COLO829 (cell line): ENCODE measurements around the gene HSD17B1.
"Not testable (repeated sequence)": the region's sequence is repeated elsewhere in the genome, so short reads cannot be mapped to it uniquely, and the experiment has no call there.

Experiments
- DNase-seq: peaks from one replicate; pipeline ENCODE4 v3.0.0; 2012; ENCODE audit warnings: low spot score

The HSD17B1 gene

GRCh38 chr17:42525221-42525620 lies 27.5 kb upstream of the HSD17B1 start:
- no peak for DNase-seq

- no peak for DNase-seq
Measured at GRCh38 chr17:42526031-42526444, 26.7 kb upstream of the HSD17B1 start.

GRCh38 chr17:42527932-42528331 lies 24.8 kb upstream of the HSD17B1 start:
- DNase-seq, result no peak

GRCh38 chr17:42529061-42529460 lies 23.7 kb upstream of the HSD17B1 start:
- DNase-seq, result no peak

GRCh38 chr17:42530952-42531454 lies 21.7 kb upstream of the HSD17B1 start:
- no peak for DNase-seq

GRCh38 chr17:42531455-42532354 lies 21.0 kb upstream of the HSD17B1 start:
- DNase-seq, result no peak

GRCh38 chr17:42535155-42536047 lies 17.3 kb upstream of the HSD17B1 start:
- DNase-seq, result no peak

- peak; percentile 95 for DNase-seq
Measured at GRCh38 chr17:42536048-42536371, 16.7 kb upstream of the HSD17B1 start, which contains the start of gene NAGLU. Gene NAGLU (plus strand): TSS chr17:42536241. CDS start chr17:42536273, 32 bp downstream.

- DNase-seq, result peak; percentile 83
Measured at GRCh38 chr17:42536372-42537155, 16.2 kb upstream of the HSD17B1 start.

GRCh38 chr17:42537156-42537805 lies 15.4 kb upstream of the HSD17B1 start:
- DNase-seq, result no peak

GRCh38 chr17:42537826-42538451 lies 14.8 kb upstream of the HSD17B1 start:
- DNase-seq, result no peak

GRCh38 chr17:42538482-42538881 lies 14.2 kb upstream of the HSD17B1 start:
- DNase-seq, result no peak

- DNase-seq, result not testable (repeated sequence)
Measured at GRCh38 chr17:42540558-42540957, 12.2 kb upstream of the HSD17B1 start.

GRCh38 chr17:42541041-42541833 lies 11.5 kb upstream of the HSD17B1 start:
- DNase-seq, result no peak

- no peak for DNase-seq
Measured at GRCh38 chr17:42543190-42544079, 9.3 kb upstream of the HSD17B1 start.

- no peak for DNase-seq
Measured at GRCh38 chr17:42544874-42545283, 7.8 kb upstream of the HSD17B1 start.

- DNase-seq, result not testable (repeated sequence)
Measured at GRCh38 chr17:42545755-42546505, 6.8 kb upstream of the HSD17B1 start.

- no peak for DNase-seq
Measured at GRCh38 chr17:42547001-42547461, 5.7 kb upstream of the HSD17B1 start.
